ENCODE data around the gene HK3.

GRCh38 chr5:176891331-176891958 is 7.7 kb downstream of the HK3 start:
- TF ChIP-seq CTCF (IDR thresholded peaks at IDR 0.05) = no peak
- no peak for TF ChIP-seq POLR2A (IDR thresholded peaks at IDR 0.05)
- no peak for TF ChIP-seq POLR2AphosphoS5 (IDR thresholded peaks at IDR 0.05)
